T-helper 1 cell treated with Interleukin-12 subunit alpha and Interleukin-12 subunit beta and Interleukin-4 antibody, amounts not matched to agents 30 μg/mL and 1 μg/mL, for 36 hours (primary cell): ENCODE data around the gene CARD8.
A peak's percentile ranks its signal among the peaks of the same experiment; 100 is the strongest.
"Not testable (repeated sequence)": the region's sequence is repeated elsewhere in the genome, so short reads cannot be mapped to it uniquely, and the experiment has no call there.

ENCODE experiments used
- H3K27ac Mint-ChIP-seq: one replicate; pipeline ENCODE4 v1.8.0; 2021; ENCODE audit warnings: mild to moderate bottlenecking, mixed read lengths
- H3K27me3 Mint-ChIP-seq: one replicate; pipeline ENCODE4 v1.8.0; 2021; ENCODE audit warnings: low read depth, mixed read lengths
- H3K36me3 Mint-ChIP-seq: one replicate; pipeline ENCODE4 v1.8.0; 2021; ENCODE audit warnings: low read depth, mixed read lengths
- H3K4me1 Mint-ChIP-seq: one replicate; pipeline ENCODE4 v1.8.0; 2021; ENCODE audit warnings: low read depth, mixed read lengths
- H3K4me3 Mint-ChIP-seq: one replicate; pipeline ENCODE4 v1.8.0; 2021; ENCODE audit warnings: mild to moderate bottlenecking, moderate library complexity, mixed read lengths
- H3K9me3 Mint-ChIP-seq: one replicate; pipeline ENCODE4 v1.8.0; 2021; ENCODE audit warnings: mixed read lengths

The CARD8 gene

GRCh38 chr19:48249502-48250014 lies 6.2 kb downstream of the CARD8 start:
- H3K27ac Mint-ChIP-seq: peak overlapping the region; percentile 97
- H3K4me1 Mint-ChIP-seq: peaks cover 68% of the 10 kb centered on the region
- H3K9me3 Mint-ChIP-seq: no peaks in the 10 kb centered on the region
- H3K36me3 Mint-ChIP-seq: peaks cover 43% of the 10 kb centered on the region
- H3K27me3 Mint-ChIP-seq: no peaks in the 10 kb centered on the region
- peak overlapping the region; percentile 91 for H3K4me3 Mint-ChIP-seq

GRCh38 chr19:48248081-48248833 lies 7.5 kb downstream of the CARD8 start:
- H3K4me3 Mint-ChIP-seq: peak overlapping the region; percentile 91
- H3K4me1 Mint-ChIP-seq: peaks cover 63% of the 10 kb centered on the region
- no peaks in the 10 kb centered on the region for H3K27me3 Mint-ChIP-seq
- H3K27ac Mint-ChIP-seq: peak overlapping the region; percentile 89
- H3K9me3 Mint-ChIP-seq: no peaks in the 10 kb centered on the region
- peaks cover 44% of the 10 kb centered on the region for H3K36me3 Mint-ChIP-seq

GRCh38 chr19:48247212-48247611 lies 8.5 kb downstream of the CARD8 start:
- Mint-ChIP-seq H3K4me3 (peak overlapping the region; percentile 21), H3K27ac (no peak overlapping the region), H3K4me1 (peaks cover 58% of the 10 kb centered on the region), H3K9me3 (no peaks in the 10 kb centered on the region), H3K27me3 (no peaks in the 10 kb centered on the region), H3K36me3 (peaks cover 50% of the 10 kb centered on the region)

- Mint-ChIP-seq H3K9me3 (no peaks in the 10 kb centered on the region), H3K27me3 (no peaks in the 10 kb centered on the region), H3K36me3 (peaks cover 52% of the 10 kb centered on the region), H3K4me3 (peak overlapping the region; percentile 35), H3K4me1 (peaks cover 59% of the 10 kb centered on the region), H3K27ac (peak overlapping the region; percentile 47)
These were observed 9.6 kb downstream of the CARD8 start for GRCh38 chr19:48246101-48246500.

- H3K27ac Mint-ChIP-seq: peak overlapping the region; percentile 86
- H3K9me3 Mint-ChIP-seq: no peaks in the 10 kb centered on the region
- H3K4me3 Mint-ChIP-seq: peak overlapping the region; percentile 75
- peaks cover 47% of the 10 kb centered on the region for H3K4me1 Mint-ChIP-seq
- no peaks in the 10 kb centered on the region for H3K27me3 Mint-ChIP-seq
- peaks cover 54% of the 10 kb centered on the region for H3K36me3 Mint-ChIP-seq
These were observed 11.4 kb downstream of the CARD8 start for GRCh38 chr19:48244281-48244680.

- Mint-ChIP-seq H3K4me1 (peaks cover 38% of the 10 kb centered on the region), H3K36me3 (peaks cover 53% of the 10 kb centered on the region)
- H3K4me3 Mint-ChIP-seq, H3K9me3 Mint-ChIP-seq, H3K27ac Mint-ChIP-seq, H3K27me3 Mint-ChIP-seq: not testable (repeated sequence)
These were observed 13.9 kb downstream of the CARD8 start for GRCh38 chr19:48241771-48242170.

- H3K27ac Mint-ChIP-seq: no peak overlapping the region
- H3K27me3 Mint-ChIP-seq: no peaks in the 10 kb centered on the region
- no peak overlapping the region for H3K4me3 Mint-ChIP-seq
- peaks cover 54% of the 10 kb centered on the region for H3K36me3 Mint-ChIP-seq
- H3K4me1 Mint-ChIP-seq: peaks cover 24% of the 10 kb centered on the region
- no peaks in the 10 kb centered on the region for H3K9me3 Mint-ChIP-seq
These were observed 16.1 kb downstream of the CARD8 start for GRCh38 chr19:48239582-48240141.

GRCh38 chr19:48239120-48239519 lies 16.6 kb downstream of the CARD8 start:
- no peak overlapping the region for H3K4me3 Mint-ChIP-seq

GRCh38 chr19:48237057-48237456 lies 18.7 kb downstream of the CARD8 start:
- H3K4me1 Mint-ChIP-seq: peaks cover 18% of the 10 kb centered on the region
- no peaks in the 10 kb centered on the region for H3K9me3 Mint-ChIP-seq
- no peaks in the 10 kb centered on the region for H3K27me3 Mint-ChIP-seq
- H3K27ac Mint-ChIP-seq: no peak overlapping the region
- H3K36me3 Mint-ChIP-seq: peaks cover 64% of the 10 kb centered on the region
- no peak overlapping the region for H3K4me3 Mint-ChIP-seq

More at GRCh38 chr19:48239120-48239519, 16.6 kb downstream of the CARD8 start:
- Mint-ChIP-seq H3K27me3 (no peaks in the 10 kb centered on the region), H3K9me3 (no peaks in the 10 kb centered on the region), H3K36me3 (peaks cover 54% of the 10 kb centered on the region), H3K27ac (no peak overlapping the region), H3K4me1 (peaks cover 19% of the 10 kb centered on the region)

- H3K27ac Mint-ChIP-seq: peak overlapping the region; percentile 42
- H3K4me1 Mint-ChIP-seq: peaks cover 16% of the 10 kb centered on the region
- H3K27me3 Mint-ChIP-seq: no peaks in the 10 kb centered on the region
- peaks cover 71% of the 10 kb centered on the region for H3K36me3 Mint-ChIP-seq
- H3K4me3 Mint-ChIP-seq: no peak overlapping the region
- no peaks in the 10 kb centered on the region for H3K9me3 Mint-ChIP-seq
These were observed 25.1 kb downstream of the CARD8 start for GRCh38 chr19:48230555-48231129.

GRCh38 chr19:48221628-48222027 lies 34.1 kb downstream of the CARD8 start:
- Mint-ChIP-seq H3K4me3 (no peak overlapping the region), H3K36me3 (peaks cover 34% of the 10 kb centered on the region), H3K27me3 (no peaks in the 10 kb centered on the region), H3K27ac (no peak overlapping the region), H3K4me1 (no peaks in the 10 kb centered on the region), H3K9me3 (no peaks in the 10 kb centered on the region)

- not testable (repeated sequence) for H3K9me3 Mint-ChIP-seq, H3K4me1 Mint-ChIP-seq, H3K4me3 Mint-ChIP-seq, H3K27me3 Mint-ChIP-seq, H3K27ac Mint-ChIP-seq
- H3K36me3 Mint-ChIP-seq: peaks cover 39% of the 10 kb centered on the region
These were observed 34.9 kb downstream of the CARD8 start for GRCh38 chr19:48220784-48221183.

- H3K4me3 Mint-ChIP-seq: no peak overlapping the region
- peaks cover 44% of the 10 kb centered on the region for H3K36me3 Mint-ChIP-seq
- no peaks in the 10 kb centered on the region for H3K9me3 Mint-ChIP-seq
- H3K27ac Mint-ChIP-seq: no peak overlapping the region
- no peaks in the 10 kb centered on the region for H3K27me3 Mint-ChIP-seq
- peaks cover 2% of the 10 kb centered on the region for H3K4me1 Mint-ChIP-seq
These were observed 36.7 kb downstream of the CARD8 start for GRCh38 chr19:48218997-48219396.

- Mint-ChIP-seq H3K27ac (no peak overlapping the region), H3K4me3 (no peak overlapping the region), H3K4me1 (peaks cover 6% of the 10 kb centered on the region), H3K36me3 (peaks cover 46% of the 10 kb centered on the region), H3K9me3 (no peaks in the 10 kb centered on the region), H3K27me3 (no peaks in the 10 kb centered on the region)
These were observed 38.8 kb downstream of the CARD8 start for GRCh38 chr19:48216933-48217332.

GRCh38 chr19:48213959-48214358 lies 41.8 kb downstream of the CARD8 start:
- no peak overlapping the region for H3K27ac Mint-ChIP-seq
- no peaks in the 10 kb centered on the region for H3K9me3 Mint-ChIP-seq
- H3K4me3 Mint-ChIP-seq: no peak overlapping the region
- peaks cover 51% of the 10 kb centered on the region for H3K36me3 Mint-ChIP-seq
- peaks cover 9% of the 10 kb centered on the region for H3K4me1 Mint-ChIP-seq
- no peaks in the 10 kb centered on the region for H3K27me3 Mint-ChIP-seq
